ENCODE data around the gene CD300A.

CD300A gene

GRCh38 chr17:74520790-74521480, 54.5 kb downstream of the CD300A start:
- no peak for DNase-seq

DNA sequence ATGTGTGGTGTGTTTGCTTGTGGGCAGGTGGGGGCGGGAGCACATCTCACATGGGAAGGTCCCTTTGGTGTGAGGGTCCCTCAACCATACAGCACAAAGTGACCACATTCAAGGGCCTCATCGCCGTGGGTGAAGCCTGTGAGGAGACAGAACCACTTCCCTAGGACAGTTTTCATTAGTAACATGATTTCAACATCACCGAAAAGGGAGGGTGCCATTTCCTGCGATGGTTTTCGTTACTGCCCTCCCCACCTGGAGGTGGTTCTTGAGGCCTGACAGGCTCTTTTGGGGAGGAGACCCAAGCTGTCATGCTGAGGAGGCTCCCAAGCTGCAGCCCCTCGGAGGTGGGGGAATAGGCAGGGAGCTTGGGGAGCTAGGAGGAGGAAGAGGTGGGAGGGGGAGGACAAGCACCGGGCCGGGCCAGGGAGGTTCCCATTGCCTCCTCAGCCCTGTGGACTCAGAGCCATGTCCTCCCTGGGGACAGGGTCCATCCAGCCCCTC, 55.3 kb downstream of the CD300A start:
- DNase-seq, result no peak

DNA sequence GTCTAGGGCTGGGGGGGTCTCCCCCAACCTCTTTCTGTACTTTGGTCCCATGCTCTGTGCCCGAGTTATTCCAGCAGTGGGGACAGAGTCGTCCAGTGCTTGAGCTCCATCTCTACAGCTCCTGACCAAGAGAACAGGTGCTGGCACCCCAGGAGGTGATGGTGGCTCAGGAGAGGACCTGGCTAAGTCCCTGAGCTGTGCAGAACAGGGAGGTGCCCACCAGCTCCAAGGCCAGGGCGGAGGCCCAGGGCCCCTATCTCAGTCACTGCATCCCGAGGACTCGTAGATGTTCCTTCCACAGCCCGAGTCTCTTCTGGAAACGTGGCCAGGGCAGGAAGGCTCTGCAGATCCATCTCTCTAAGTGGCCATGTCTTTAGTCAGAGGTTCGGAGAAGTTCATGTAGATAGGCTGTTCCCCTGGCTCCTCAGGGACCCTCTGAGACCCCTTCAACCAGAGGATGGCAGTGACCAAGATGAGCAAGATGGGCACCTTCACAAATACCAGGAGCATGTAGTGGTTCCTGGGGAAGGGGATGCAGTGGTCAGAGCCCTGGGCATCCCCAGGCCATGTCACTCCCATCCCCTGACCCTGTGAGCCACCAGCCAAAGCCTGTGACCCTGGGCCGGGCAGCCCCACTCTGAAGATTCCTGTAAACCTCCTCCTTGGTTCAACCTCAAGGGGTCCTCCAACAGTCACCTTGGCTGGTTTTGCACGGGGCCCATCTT, 56.1 kb downstream of the CD300A start:
- no peak for DNase-seq

DNA sequence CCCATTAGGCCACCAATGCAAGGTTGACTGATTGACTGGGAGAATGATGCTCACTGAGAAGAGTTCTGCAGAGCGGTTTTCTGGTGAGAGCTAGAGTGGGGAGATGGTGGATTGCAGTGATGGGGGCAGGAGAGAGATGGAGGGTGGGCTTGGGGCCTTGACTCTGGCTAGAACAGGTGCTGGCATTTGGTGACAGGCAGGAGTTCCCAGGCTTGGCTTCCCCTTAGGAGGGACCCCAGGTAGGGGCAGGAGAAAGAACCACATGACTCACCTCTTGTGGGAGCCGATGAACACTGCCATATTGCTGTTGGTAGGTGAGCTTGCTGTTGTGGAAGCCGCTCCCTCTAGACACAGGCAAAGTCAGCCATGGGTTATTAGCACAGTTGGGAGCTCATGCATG, 56.9 kb downstream of the CD300A start:
- no peak for DNase-seq

DNA sequence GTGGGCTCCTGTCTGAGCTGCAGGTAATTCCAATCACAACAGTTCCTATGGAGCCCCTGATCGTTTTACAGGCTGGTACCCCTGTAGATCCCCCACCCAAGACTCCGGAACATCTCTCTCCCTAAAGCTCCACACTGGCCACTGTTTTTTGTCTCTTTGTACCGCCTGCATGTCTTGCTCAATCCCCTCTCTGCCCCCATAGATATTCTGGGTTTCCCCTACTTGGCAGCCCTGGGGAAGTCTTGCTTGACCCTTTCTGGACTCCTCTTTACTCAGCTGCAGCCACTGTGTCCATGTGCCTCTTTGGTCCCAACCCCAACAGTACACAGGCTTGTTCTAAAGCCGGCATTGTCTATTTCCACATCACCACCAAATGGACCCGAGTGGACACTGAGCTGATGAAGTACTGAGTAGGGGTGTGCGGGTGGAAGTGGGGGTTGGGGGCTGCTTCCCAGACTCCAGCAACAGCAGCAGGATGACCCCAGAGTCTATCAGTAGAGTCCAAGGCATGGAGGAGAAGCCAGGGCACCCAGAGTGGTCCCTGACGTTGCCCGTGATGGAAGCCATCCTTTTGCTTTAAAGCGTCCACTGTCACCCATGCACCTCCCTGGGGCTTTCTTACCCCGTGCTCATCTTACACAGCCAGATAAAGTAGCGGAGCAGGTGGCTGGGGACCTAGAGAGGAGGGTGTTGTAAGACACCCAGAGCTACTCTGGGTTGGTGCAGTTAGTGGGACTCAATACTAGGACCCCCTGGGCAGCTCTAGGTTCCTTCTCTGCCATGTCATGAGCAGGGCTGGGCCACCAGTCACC, 58.4 kb downstream of the CD300A start:
- no peak for DNase-seq

DNA sequence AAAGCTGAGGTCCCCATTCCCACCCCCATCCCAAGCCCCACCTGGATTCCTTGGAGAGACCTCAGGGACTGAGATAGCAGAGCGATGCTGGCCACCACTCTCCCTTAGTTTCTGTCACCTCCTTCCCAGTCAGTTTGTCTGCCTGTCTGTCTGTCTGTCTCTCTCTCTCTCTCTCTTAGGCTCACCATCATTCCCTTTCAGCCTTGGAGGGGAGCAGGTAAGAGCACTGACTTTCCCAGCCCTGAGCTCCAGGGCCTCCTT, 59.0 kb downstream of the CD300A start:
- no peak for DNase-seq

DNA sequence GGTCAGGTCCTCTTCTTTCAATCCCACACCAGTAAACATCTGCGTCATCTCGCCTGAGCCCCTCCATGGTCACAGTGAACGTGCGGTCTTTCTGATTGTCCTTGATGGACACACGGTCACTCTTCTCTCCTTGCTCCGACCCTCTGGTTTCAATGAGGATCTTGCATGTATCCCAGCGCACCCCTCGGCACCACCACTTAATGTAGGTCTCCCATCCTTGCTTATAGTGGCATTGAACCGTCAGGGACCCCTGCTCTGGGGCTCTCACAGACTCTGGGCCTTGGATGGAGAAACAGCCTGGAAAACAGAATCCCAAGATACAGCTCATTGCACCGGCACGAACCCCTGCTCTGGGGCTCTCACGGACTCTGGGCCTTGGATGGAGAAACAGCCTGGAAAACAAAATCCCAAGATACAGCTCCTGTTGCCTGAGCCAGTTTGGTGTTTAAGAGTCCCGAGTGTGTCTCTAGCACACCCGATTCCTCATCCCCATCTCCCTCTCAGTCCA, 59.4 kb downstream of the CD300A start:
- DNase-seq, result no peak

DNA sequence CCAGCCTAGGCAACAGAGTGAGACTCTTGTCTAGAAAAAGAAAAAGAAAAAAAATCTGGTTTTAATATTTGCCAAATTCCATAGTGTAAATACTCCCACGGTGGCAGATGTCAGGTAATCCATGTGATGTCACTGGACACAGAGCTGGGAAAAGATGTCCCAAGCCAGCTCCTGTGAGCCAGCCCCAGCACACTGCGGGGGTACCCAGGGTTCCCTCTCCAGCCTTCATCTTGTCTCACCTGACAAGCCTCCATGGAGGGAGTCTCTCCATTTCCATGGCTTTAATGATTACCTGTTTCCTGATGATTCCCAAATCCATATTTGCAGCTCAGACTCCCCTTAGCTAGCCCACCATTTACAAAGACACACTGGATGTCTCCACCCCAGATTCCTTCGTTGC, 60.2 kb downstream of the CD300A start:
- DNase-seq, result no peak

GRCh38 chr17:74527081-74527480, 60.6 kb downstream of the CD300A start:
- DNase-seq, result no peak

GRCh38 chr17:74527756-74528155, 61.3 kb downstream of the CD300A start:
- DNase-seq, result no peak

- DNase-seq, result no peak
Measured at GRCh38 chr17:74528491-74529199, 62.2 kb downstream of the CD300A start.

DNA sequence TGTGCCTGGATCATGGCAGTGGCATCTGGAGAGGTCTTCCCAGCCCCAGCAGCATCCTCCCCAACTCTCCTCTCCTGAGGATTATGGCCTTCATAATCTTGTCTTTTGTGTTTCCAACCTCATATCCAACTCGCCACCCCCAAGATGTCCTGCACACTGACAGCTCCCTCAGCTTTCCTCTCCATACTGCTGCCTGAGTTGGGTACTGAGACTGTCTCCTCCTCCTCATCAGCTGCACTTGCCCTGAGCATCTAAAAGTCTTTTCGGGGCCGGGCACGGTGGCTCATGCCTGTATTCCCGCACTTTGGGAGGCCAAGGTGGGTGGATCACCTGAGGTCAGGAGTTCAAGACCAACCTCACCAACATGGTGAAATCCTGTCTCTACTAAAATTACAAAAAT, 62.8 kb downstream of the CD300A start:
- DNase-seq, result no peak

DNA sequence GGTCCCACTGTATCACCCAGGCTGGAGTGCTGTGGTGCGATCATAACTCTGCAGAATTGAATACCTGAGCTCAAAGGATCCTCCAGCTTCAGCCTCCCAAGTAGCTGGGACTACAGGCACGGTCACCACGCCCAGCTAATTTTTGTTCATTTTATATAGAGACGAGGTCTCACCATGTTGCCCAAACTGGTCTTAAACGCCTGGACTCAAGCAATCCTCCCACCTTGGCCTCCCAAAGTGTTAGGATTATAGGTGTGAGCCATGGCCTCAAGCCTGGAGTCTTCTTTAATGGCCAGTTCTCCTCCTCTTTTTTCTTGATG, 64.4 kb downstream of the CD300A start:
- DNase-seq, result no peak

DNA sequence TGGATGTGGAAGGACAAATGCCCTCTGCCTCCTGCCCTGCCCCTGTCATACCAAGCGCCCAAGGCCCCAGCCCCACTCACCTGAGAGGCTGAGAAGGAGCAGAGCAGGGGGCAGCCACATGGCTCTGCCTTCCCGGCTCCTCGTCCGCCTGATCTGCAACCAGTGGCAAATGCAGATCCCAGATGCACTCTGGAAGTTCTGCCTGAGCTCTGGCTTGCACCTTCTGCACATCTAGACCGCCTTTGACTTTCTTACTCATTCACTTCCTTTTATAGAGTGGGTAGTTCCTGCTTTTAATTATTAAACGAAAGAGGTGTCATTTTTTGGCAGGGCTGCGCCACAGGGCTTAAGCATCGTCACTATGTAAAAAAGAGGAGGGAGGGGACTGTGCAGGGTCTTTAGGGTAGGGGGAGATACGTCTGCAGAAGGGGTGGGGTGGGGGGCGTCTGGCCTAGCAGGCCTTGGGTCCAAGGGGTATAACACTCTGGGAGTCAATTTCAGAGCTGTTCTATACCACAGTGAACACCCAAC, 64.9 kb downstream of the CD300A start, which contains the start of gene CD300LB:
Gene CD300LB, minus strand, starts transcription at position 245 of the 531 bp plus-strand sequence. Its CDS starts 125 bp downstream, at position 120.
- no peak for DNase-seq

DNA sequence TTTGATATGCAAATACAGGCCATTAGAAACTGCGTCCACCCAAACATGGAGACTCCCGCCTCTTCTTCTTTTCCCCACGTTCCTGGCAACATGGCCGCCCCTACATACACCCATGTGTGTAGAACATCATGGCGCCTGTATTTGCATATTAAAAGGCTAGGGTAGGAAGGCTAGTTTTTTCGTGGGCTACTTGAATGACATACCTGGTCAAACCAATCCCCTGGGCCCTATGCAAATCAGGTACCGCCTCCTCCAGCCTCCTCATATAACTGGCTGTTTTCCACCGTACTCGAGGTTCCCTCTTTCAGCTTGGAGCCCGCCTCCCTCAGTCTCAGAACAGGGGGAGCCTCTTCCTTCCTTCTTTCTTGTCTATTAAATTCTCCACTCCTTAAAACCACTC, 65.7 kb downstream of the CD300A start:
- DNase-seq, result no peak

All from fibroblast of skin of abdomen (primary cell).